Activated CD4-positive, alpha-beta T cell treated with anti-CD3 and anti-CD28 coated beads, Interleukin-10, Interleukin-2, amounts not matched to agents 100 ng/mL and 50 ng/mL, durations not matched to agents 16 hours and 8 hours (primary cell): Measurements from ENCODE around the gene LAMTOR1.

Source experiments
- DNase-seq: peaks from one replicate; pipeline ENCODE4 v3.0.0-alpha.2; 2020

LAMTOR1 gene

DNA sequence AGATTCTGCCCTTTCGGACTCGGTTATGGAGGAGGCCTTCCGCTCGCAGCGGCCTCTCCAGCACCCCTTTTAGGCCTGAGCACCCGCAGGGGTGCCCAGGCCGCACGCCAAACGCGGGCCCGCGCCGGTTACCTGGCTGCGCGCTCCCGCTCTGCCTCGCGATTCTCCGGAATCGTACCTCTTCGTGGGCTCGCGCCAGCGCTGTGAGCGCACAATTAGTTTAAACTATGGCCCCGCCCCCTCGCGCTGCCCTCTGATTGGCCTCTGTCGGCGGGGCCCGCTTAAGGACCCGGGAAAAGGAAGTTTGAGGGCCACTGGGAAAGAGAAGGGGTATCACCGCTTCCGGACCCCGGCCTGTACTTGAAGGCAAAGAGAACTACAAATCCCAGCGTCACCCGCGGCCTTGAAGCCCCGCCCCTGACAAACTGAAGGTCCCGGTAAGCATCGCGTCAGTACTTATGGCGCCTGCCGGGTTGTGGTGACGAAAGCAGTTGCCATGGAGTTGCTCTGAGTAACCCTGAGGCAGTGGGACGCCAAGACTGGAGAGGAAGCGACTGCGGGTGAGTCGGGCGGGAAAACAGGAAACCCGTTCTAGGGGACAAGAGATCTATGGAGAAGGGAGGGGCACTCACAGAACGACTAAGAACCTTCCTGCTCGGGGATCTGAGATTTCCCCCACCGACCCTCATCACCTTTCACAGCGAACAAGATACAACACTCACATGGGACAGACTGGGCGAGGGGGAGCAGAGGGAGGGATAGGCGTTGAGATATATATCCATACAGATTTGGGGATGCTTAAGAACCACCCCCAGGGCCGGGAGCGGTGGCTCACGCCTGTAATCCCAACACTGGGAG lies 22.5 kb downstream of the LAMTOR1 start, which contains the start of the genes LRRC51 and NUMA1:
Gene LRRC51 (plus strand): TSS at position 525 of the 858 bp plus-strand sequence. CDS start 8,234 bp downstream, outside the sequence.
Gene NUMA1 (minus strand): TSS at position 217 of the 858 bp plus-strand sequence. CDS start 44,599 bp downstream, outside the sequence.
- peak; percentile 100 for DNase-seq

DNA sequence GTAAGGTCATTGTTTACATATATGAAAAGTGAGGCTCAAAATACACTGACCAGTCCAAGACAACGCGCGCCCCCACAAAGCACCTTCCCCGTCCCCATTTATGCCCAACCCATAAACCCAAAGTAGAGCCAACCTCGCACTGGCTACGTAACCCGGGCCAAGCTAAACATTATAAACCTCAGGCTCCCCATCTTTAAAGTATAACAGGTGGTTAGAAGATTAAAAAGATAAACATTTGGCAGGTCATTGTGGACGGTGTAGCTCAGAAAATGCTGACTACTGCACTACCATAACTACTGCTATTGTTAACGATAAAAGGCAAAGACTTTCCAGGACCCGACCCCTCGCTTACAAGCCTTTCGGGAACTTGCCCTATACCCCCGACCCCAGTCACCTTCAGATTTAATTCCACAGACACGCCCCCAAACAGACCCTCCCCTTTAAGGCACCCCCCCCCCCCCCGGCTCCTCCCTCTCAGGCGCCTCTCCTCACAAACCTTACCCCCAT lies 23.2 kb downstream of the LAMTOR1 start:
- DNase-seq: no peak

DNA sequence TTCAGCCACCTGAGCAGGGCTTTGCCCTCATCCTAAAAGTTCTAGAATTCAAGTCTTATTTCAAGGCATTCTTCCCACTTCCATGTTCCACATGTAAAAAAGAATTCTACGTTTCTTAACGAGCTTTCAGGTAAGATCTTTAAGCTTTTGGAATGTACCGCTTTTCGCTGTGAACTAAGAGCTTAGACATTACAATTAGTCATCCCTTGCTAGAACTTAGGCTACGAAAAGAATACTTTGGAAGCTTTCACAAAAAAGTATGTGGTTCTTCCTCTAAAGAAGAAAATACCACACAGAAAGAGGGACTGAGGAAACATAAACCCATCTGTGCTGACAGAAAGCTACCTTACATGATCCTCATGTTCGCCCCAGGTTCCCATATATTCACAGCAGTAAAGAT lies 24.6 kb downstream of the LAMTOR1 start:
- DNase-seq: no peak

DNA sequence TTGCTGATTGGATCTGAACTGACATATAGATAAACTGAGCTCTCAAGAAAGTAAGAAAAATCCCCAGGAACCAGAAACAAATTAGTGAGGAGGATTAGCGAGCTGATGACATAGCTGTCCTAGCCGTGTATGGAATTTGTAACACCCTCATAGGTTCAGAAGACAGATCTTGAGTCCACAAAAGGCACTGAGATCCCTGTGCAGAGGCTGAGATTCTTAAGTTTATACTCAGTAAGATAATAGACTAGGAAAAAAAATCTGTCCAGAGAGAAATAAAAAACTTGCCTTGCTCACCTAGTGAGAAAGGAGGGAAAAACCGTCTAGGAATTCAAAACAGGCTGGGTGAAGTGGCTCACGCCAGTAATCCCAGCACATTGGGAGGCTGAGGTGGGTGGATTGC lies 27.3 kb downstream of the LAMTOR1 start:
- DNase-seq: no peak

DNA sequence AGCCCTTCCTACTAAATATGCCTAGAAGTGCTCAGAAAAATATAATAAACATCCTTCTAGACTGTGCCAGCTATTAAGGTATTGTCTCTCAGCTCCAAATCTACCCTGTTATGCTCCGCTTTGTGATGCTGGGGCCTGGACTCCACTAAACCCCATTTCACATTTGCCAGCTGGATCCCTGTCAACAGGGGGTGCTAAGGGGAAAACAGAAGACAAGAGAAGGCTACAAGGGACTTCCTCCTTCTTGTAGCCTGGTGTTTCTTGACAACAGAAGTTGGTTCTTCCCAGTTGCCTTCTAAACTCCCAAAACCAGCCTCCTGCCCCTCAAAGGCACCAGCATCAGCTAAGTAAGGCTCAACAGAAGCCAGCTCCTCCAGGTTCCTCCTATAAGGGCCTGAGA lies 28.0 kb downstream of the LAMTOR1 start:
- DNase-seq: no peak

DNA sequence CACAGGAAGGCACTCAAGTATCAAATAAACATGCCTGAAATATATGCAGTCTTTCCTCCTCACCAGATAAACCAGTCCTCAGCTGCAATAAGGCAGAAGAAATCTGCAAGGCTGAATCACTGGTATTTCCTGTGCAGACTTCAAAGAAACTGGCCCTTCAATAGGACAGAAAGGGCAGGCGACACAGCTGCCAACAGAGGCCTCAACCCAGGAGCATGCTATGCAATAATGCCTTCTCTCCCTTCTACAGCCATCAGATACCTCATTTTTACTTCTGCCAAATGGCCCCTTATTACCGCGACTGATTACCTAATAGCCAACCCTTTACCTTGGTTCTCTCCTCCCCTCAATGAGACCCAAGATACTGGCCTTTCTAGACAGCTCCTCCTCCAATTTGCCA lies 30.7 kb downstream of the LAMTOR1 start:
- DNase-seq: peak; percentile 32

DNA sequence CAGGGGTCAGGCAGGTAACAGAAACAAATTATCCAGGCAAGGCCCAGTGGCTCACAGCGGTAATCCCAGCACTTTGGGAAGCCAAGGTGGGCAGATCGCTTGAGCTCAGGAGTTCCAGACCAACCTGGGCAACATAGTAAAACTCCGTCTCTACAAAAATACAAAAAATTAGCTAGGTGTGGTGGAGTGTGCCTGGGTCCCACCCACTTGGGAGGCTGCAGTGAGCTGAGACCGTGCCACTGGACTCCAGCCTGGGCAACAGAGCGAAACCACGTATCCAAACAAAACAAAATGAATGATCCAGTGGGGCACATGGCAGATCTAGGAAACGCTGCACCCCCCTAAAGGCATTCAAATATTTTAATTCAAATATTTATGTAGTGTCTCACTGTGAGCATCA lies 32.6 kb downstream of the LAMTOR1 start:
- DNase-seq: no peak

DNA sequence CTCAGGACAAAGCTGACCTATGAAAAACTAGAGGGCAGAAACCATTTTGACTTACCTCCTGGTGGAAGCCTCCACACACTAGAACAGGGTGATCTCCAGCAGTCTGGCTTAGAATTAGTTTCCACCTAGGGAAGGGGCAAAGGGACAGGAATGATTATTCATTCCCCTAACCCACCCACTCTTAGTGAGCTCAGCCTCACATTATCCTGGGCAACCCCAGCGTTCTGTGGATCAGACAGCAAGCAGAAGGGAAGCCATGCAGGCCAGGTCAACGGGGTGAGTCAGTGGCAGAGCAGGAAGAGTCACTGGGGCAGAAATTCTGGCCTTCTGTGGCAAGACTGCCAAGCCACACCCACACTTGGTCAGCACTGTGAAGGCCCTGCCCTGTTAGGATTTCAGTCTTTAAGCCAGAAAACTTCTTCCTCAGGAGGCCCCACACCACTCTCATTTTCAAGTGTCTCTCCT lies 33.3 kb downstream of the LAMTOR1 start:
- DNase-seq: peak; percentile 29

DNA sequence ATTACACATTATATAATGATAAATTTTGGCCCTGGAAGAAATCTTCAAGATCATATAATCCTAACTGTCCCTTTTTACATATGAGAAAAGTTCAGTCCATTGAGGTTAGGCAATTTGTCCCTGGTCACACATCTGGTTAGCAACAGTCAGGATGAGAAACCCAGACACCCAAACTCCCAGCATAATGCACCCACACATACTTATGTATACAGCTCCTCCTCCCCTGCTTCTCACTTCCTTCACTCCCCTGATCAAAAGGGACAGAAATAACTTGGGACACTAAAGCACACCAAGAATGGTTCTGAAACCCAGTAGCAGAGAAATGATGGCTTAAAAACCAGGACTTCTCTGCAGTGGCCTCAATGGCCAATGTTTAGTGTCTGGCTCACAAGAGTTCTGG lies 33.9 kb downstream of the LAMTOR1 start:
- peak; percentile 17 for DNase-seq

DNA sequence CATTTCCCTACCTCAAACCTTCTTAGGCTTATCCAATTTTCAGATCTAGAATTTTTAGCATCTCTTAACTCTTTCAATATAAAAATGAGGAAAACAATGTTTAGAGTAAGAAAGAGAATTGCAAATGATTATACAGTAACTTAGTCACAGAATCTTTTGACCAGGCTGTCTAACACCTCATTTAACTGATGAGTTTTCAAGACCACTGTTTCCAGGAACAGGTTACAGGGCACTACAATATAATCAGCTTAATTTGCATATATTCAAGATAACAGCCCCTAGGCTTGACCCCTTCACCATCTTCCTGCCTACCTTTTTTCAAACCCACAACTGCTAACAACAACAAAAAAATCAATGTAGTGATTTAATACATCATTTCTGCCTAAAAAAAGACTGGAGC lies 35.4 kb downstream of the LAMTOR1 start:
- DNase-seq: no peak

DNA sequence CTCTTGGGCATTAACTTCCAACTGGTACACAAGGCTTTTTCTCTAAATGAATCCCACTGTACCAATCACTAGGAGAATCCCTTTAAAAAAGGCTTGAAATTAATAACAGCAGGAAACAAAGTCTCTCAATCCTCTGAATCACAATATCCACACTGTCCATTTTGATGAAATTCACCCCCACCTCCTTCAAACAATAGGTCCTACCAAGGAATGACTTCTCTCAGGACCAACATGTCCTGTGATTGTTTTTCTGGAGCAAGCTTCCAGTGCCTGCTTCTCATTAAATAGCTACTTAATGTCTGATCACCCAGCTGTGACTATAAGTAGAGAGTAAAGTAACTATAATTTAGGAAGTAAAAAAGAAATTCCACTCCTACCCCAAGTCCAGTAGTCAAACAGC lies 35.8 kb downstream of the LAMTOR1 start:
- no peak for DNase-seq

DNA sequence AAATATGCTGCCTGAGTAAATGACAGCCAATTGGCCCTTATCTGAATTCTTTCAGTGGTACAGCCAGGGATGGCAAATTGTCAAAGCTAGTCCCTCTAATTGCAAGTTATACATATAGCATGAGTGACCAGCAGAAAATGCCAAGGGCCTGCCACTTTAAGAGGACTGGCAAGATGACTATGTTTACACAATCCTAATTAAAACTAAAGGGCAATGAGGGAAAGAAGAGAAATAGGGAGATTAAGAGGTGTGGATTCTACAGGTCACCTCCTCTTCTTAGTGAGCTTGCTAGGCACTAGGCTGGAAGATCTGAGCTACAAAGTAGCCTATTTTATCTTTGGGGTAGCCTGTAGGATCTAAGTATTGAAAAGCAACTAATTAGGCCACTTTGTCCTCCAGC lies 36.2 kb downstream of the LAMTOR1 start:
- no peak for DNase-seq

DNA sequence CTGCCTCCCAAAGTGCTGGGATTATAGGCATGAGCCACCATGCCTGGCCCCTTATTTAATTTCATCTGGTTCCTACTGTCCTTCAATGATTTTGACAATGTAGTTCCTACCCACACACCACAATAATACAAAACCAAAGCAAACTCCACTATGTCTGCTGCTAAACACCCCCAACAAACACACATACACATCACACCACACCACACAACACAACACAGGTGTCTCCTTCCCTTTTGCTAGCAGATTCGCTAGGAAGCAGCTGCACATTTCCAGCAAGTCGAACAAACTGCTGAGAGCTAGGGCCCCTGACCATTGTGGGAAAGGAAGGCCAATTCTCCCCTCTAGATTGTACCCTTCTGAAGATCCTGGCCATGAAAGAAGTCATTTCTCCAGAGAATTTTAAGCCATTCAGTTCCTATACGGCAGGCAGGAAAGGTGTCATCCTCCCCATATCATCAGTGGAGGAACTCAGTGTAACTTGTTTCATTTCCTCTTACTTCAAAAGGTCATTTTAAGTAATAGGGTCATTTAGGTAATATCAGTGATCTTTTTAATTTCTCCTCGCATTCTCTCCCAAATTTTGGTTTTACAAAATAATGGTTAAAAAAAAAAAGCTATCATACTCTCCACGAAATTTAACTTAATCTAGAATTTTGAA lies 41.2 kb downstream of the LAMTOR1 start:
- DNase-seq: no peak

DNA sequence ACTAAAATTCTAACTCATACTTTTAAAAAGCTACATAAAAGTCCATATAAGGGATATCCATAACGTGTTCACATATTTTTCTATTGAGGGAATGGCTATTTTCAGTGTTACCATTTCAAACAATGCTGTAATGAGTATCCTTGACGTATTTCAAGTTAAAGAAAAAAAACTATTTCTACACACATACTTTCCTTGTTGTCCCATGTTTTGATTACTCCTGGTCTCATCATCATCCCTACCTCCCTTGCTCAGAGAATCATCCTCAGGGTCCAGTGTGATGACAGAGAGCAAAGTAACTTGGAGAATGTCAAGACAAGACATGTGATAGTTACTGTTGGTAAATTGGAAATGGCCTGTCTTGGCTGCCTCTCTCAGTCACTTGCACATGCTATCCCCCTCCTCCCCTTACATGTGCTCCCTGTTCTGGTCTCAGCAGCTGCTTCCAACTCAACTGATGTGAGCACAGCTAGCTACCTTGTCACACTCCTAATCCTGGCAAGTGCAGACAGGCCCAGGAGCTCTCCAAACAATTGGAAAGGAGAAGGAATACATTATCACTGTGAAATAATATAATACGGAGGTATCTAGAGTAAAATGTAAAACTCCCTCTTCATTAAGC lies 44.6 kb downstream of the LAMTOR1 start:
- no peak for DNase-seq

DNA sequence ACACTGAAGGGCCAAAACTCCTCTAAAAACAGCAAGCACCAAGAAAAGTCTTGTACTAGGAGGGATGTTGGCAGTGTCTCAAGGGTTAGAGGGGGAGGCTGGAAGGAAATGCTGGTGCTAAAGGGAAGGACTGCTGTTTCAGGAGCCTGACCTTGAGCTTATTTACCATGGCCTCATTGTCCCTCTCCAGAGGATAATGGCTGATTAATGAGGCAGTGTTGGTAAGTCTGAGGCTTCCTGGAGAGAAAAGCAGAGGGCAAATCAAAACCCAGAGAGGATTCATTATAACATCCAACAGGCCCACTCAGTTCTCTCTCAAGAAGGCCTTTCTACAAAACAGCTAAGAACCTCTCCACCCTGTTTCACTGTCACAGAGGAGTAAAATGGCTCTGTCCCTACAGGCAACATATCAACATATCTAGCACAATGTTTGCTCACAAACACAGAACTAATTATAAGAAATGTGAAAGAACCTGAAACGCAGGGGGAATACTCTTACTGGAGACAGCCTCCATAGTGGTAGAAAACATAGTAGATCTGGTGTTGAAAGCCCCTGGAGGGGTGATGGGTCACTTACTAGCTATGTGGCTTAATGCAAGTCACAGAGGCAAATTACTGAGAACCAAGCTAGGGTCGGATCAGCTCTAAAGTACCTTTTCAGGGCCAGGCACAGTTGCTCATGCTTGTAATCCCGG lies 54.2 kb downstream of the LAMTOR1 start:
- no peak for DNase-seq
